K562 (cell line): ENCODE results near the gene FBXW7.

Experiments
- BCL6 ChIP-seq: fragments of 250-450 bp; sonication (Bioruptor Pico); IDR thresholded peaks from 2 replicates; pipeline ENCODE4 v1.4.0; 2020
- CBFB ChIP-seq: sonication (generic); formaldehyde crosslinking; IDR thresholded peaks from 2 replicates; pipeline ENCODE4 v1.4.0; 2020; ENCODE audit warnings: mild to moderate bottlenecking, missing genetic modification reagents
- NFATC3 ChIP-seq: fragments of 450-650 bp; IDR thresholded peaks from 2 replicates; pipeline ENCODE4 v1.6.1; 2017; ENCODE audit warnings: mild to moderate bottlenecking
- TCF7L2 ChIP-seq: fragments of 150-350 bp; IDR thresholded peaks from 2 replicates; pipeline ENCODE4 v1.6.1; 2016; ENCODE audit warnings: low read depth, mild to moderate bottlenecking, low read length, moderate library complexity

GRCh38 chr4:152392079-152392478 is 143.8 kb downstream of the FBXW7 start:
- TF ChIP-seq BCL6 (CRISPR knock-in tag), result no peak
- TF ChIP-seq CBFB (CRISPR knock-in tag), result no peak
- no peak for TF ChIP-seq NFATC3
- TF ChIP-seq TCF7L2, result no peak
